ENCODE data around the gene PLCD3. TPM values are rescaled to one million over a fixed set of nuclear protein-coding genes. Genes with fewer than 3 reads are reported as not detected.

PLCD3 gene
- total and polyA plus RNA-seq, 2 donors (not counting 1 experiment from before 2014, with no cell fraction given) = 32.8 to 59.8 TPM

DNA sequence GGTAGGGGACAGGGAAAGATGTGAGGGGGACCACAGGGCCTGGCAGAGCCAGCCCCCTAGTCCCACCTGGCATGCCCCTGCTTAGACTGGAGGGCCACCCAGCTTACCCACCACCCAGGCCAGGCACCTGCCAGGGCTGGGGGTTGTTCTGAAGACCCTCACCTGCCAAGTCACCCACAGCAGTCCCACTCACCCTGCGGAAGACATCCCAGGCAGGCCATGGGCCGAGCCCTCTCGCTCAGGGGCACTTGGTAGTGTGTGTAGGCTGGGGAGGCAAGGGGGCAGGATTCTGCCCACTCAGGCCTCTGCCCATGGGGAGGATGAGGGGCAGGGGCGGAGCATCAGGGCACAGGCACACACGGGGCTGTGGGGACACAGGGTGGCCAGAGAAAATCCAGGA is 4.0 kb downstream of the PLCD3 start:
- peaks cover 2% of the 10 kb centered on the region for H3K36me3 ChIP-seq (ENCODE audit: control insufficient read depth, insufficient read depth, low read length)
- no peaks in the 10 kb centered on the region for H3K9me3 ChIP-seq (ENCODE audit: control insufficient read depth, insufficient read depth, low read depth, low read length)
- no peaks in the 10 kb centered on the region for H3K27me3 ChIP-seq (ENCODE audit: control insufficient read depth, insufficient read depth, low read length)
- peak overlapping the region; percentile 21 for H3K4me2 ChIP-seq (ENCODE audit: extremely low read depth, insufficient read depth, low read length)
- TF ChIP-seq, protein P1, sequence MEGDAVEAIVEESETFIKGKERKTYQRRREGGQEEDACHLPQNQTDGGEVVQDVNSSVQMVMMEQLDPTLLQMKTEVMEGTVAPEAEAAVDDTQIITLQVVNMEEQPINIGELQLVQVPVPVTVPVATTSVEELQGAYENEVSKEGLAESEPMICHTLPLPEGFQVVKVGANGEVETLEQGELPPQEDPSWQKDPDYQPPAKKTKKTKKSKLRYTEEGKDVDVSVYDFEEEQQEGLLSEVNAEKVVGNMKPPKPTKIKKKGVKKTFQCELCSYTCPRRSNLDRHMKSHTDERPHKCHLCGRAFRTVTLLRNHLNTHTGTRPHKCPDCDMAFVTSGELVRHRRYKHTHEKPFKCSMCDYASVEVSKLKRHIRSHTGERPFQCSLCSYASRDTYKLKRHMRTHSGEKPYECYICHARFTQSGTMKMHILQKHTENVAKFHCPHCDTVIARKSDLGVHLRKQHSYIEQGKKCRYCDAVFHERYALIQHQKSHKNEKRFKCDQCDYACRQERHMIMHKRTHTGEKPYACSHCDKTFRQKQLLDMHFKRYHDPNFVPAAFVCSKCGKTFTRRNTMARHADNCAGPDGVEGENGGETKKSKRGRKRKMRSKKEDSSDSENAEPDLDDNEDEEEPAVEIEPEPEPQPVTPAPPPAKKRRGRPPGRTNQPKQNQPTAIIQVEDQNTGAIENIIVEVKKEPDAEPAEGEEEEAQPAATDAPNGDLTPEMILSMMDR (conservative IDR thresholded peaks at IDR 0.05 in 1 of 2, IDR thresholded peaks at IDR 0.05 in 1 of 2; ENCODE audit: low read depth in 1 of 2, low read length in 2 of 2) = no peak
- no peak for TF ChIP-seq EZH2 (IDR thresholded peaks at IDR 0.05; ENCODE audit: low read length, missing control alignments)
- H3K4me3 ChIP-seq (replicated peaks in 1 of 4; ENCODE audit: control extremely low read depth in 1 of 4, insufficient read depth in 1 of 4, low read depth in 3 of 4, low read length in 4 of 4) = no peak overlapping the region
- peaks cover 33% of the 10 kb centered on the region for H3K4me1 ChIP-seq (ENCODE audit: control insufficient read depth, extremely low read depth, insufficient read depth, low read length)
- H2AFZ ChIP-seq (ENCODE audit: low read length) = no peak overlapping the region
- no peak overlapping the region for H3K9ac ChIP-seq (ENCODE audit: insufficient read depth, low read length)
- H3K27ac ChIP-seq (ENCODE audit: insufficient read depth, low read length) = peak overlapping the region; percentile 28
- no peaks in the 10 kb centered on the region for H4K20me1 ChIP-seq (ENCODE audit: control insufficient read depth, extremely low read depth, insufficient read depth, low read length)
- H3K79me2 ChIP-seq (ENCODE audit: control insufficient read depth, insufficient read depth, low read length) = peaks cover 28% of the 10 kb centered on the region
- DNase-seq (ENCODE audit: low read depth in 2 of 2) = no peak

DNA sequence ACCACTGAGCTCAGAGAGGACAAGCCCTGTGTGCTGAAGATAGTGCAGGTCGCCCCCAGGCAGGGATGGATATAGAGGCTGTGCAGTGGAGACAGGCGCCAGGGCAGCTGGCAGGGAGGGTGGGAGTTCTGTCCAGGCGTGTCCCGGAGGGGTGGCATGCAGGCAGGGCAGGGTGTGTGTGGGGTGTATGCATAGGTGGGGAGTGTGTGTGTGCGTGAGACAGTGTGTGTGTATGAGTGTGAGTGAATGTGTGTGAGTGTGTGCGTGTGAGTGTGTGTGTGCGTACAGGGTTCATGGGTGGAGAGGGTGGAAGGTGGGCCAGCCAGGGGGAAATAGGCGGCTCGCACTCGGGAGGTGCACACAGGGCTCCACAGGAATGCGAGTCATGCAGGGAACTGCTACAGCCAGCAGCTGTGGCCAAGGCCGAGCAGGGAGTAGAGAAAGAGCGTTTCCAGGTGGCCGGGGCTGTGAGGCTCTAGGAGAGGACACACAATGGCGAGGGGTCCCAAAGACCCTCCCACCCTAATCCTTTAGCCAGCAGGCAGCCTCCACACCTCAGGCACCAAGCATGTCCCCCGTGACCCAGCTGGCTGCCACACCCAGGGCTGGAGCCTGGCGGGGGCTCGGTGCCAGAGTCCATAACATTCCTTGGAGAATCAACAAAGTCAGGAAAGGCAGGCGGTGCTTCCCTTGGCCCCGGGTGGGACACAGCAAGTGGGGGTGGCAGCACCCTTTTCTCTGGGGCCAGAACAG is 4.6 kb downstream of the PLCD3 start:
- no peak for TF ChIP-seq EZH2 (IDR thresholded peaks at IDR 0.05; ENCODE audit: low read length, missing control alignments)
- TF ChIP-seq, protein P1 (conservative IDR thresholded peaks at IDR 0.05 in 1 of 2, IDR thresholded peaks at IDR 0.05 in 1 of 2; ENCODE audit: low read depth in 1 of 2, low read length in 2 of 2) = no peak
- Histone ChIP-seq H3K36me3 (ENCODE audit: control insufficient read depth, insufficient read depth, low read length) (peaks cover 2% of the 10 kb centered on the region), H3K4me3 (replicated peaks in 1 of 4; ENCODE audit: control extremely low read depth in 1 of 4, insufficient read depth in 1 of 4, low read depth in 3 of 4, low read length in 4 of 4) (no peak overlapping the region), H3K4me2 (ENCODE audit: extremely low read depth, insufficient read depth, low read length) (peak overlapping the region; percentile 44), H3K27me3 (ENCODE audit: control insufficient read depth, insufficient read depth, low read length) (no peaks in the 10 kb centered on the region), H3K9ac (ENCODE audit: insufficient read depth, low read length) (no peak overlapping the region), H2AFZ (ENCODE audit: low read length) (no peak overlapping the region), H3K79me2 (ENCODE audit: control insufficient read depth, insufficient read depth, low read length) (peaks cover 33% of the 10 kb centered on the region), H3K4me1 (ENCODE audit: control insufficient read depth, extremely low read depth, insufficient read depth, low read length) (peaks cover 32% of the 10 kb centered on the region), H3K27ac (ENCODE audit: insufficient read depth, low read length) (peak overlapping the region; percentile 49), H4K20me1 (ENCODE audit: control insufficient read depth, extremely low read depth, insufficient read depth, low read length) (no peaks in the 10 kb centered on the region), H3K9me3 (ENCODE audit: control insufficient read depth, insufficient read depth, low read depth, low read length) (no peaks in the 10 kb centered on the region)
- peak in 1 of 2 donors; percentile 72 for DNase-seq (ENCODE audit: low read depth in 2 of 2)

DNA sequence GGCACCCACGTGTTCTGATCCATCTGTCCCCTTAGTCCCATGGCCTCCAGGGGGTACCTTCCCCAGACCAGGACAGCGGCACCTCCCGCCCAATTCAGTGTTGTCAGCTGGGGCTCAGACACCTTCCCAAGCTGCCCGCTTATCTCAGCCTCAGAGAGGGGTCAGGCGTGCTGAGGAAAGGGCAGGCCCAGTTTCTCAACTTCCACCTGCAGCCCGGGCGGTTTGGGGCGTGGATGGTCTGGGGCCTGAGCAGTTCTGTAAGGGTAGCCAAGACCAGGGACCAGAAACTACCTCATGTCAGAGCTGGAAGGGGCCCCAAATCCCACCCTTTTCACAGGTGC is 5.1 kb downstream of the PLCD3 start:
- Histone ChIP-seq H3K4me3 (replicated peaks in 1 of 4; ENCODE audit: control extremely low read depth in 1 of 4, insufficient read depth in 1 of 4, low read depth in 3 of 4, low read length in 4 of 4) (no peak overlapping the region), H3K27ac (ENCODE audit: insufficient read depth, low read length) (peak overlapping the region; percentile 49), H3K9ac (ENCODE audit: insufficient read depth, low read length) (no peak overlapping the region), H3K9me3 (ENCODE audit: control insufficient read depth, insufficient read depth, low read depth, low read length) (no peaks in the 10 kb centered on the region), H3K79me2 (ENCODE audit: control insufficient read depth, insufficient read depth, low read length) (peaks cover 33% of the 10 kb centered on the region), H4K20me1 (ENCODE audit: control insufficient read depth, extremely low read depth, insufficient read depth, low read length) (no peaks in the 10 kb centered on the region), H3K36me3 (ENCODE audit: control insufficient read depth, insufficient read depth, low read length) (peaks cover 2% of the 10 kb centered on the region), H3K27me3 (ENCODE audit: control insufficient read depth, insufficient read depth, low read length) (no peaks in the 10 kb centered on the region), H3K4me1 (ENCODE audit: control insufficient read depth, extremely low read depth, insufficient read depth, low read length) (peaks cover 32% of the 10 kb centered on the region), H3K4me2 (ENCODE audit: extremely low read depth, insufficient read depth, low read length) (peak overlapping the region; percentile 44), H2AFZ (ENCODE audit: low read length) (no peak overlapping the region)
- TF ChIP-seq EZH2 (IDR thresholded peaks at IDR 0.05; ENCODE audit: low read length, missing control alignments) = no peak
- TF ChIP-seq, protein P1 (conservative IDR thresholded peaks at IDR 0.05 in 1 of 2, IDR thresholded peaks at IDR 0.05 in 1 of 2; ENCODE audit: low read depth in 1 of 2, low read length in 2 of 2) = no peak
- no peak for DNase-seq (ENCODE audit: low read depth in 2 of 2)
